ENCODE results near the gene LRRC37A3.
A peak's percentile ranks its signal among the peaks of the same experiment; 100 is the strongest.
"Not testable (repeated sequence)": the region's sequence is repeated elsewhere in the genome, so short reads cannot be mapped to it uniquely, and the experiment has no call there.

The LRRC37A3 gene

GRCh38 chr17:64834060-64834459 is 85.2 kb downstream of the LRRC37A3 start:
- DNase-seq (ENCODE audit: low read depth) = peak; percentile 44

GRCh38 chr17:64830631-64831040 is 88.6 kb downstream of the LRRC37A3 start:
- DNase-seq (ENCODE audit: low read depth) = not testable (repeated sequence)

- DNase-seq (ENCODE audit: low read depth) = not testable (repeated sequence)
These were observed 89.3 kb downstream of the LRRC37A3 start for GRCh38 chr17:64829824-64830630.

- not testable (repeated sequence) for DNase-seq (ENCODE audit: low read depth)
These were observed 90.2 kb downstream of the LRRC37A3 start for GRCh38 chr17:64829068-64829467.

GRCh38 chr17:64818904-64819303 is 100.4 kb downstream of the LRRC37A3 start:
- not testable (repeated sequence) for DNase-seq (ENCODE audit: low read depth)

- not testable (repeated sequence) for DNase-seq (ENCODE audit: low read depth)
These were observed 103.5 kb downstream of the LRRC37A3 start for GRCh38 chr17:64815833-64816198.

- DNase-seq (ENCODE audit: low read depth) = not testable (repeated sequence)
These were observed 104.1 kb downstream of the LRRC37A3 start for GRCh38 chr17:64814993-64815832.

- not testable (repeated sequence) for DNase-seq (ENCODE audit: low read depth)
These were observed 110.9 kb downstream of the LRRC37A3 start for GRCh38 chr17:64808178-64808977.
